ENCODE data around the gene GLCCI1.

- no peak for TF ChIP-seq CTCF (IDR thresholded peaks at IDR 0.05)
- TF ChIP-seq POLR2A (IDR thresholded peaks at IDR 0.05): no peak
- TF ChIP-seq EP300 (IDR thresholded peaks at IDR 0.05; ENCODE audit: low read depth): no peak
Observed at GRCh38 chr7:8126601-8127167, 158.1 kb downstream of the GLCCI1 start.

Data from transverse colon (tissue), 3 donors.